H1 (cell line): ENCODE results near the gene DGCR6L. TPM values are rescaled to one million over a fixed set of nuclear protein-coding genes. Genes with fewer than 3 reads are reported as not detected.
"Not testable (repeated sequence)": the region's sequence is repeated elsewhere in the genome, so short reads cannot be mapped to it uniquely, and the experiment has no call there.

Experiments used
- CTCF ChIA-PET: fragments of 300-600 bp; sonication (Branson Sonifier 250); formaldehyde crosslinking; loops from one replicate; lab custom pipeline; 2021; ENCODE audit not compliant: partially characterized antibody; lab: Charles Lee
- POLR2A ChIA-PET: fragments of 300-600 bp; sonication (Branson Sonifier 250); formaldehyde crosslinking; loops from one replicate; lab custom pipeline; 2021; ENCODE audit warnings: inconsistent platforms; ENCODE audit not compliant: partially characterized antibody; lab: Charles Lee
- DNase-seq, 2 experiments: peaks; one replicate each; pipeline versions ENCODE4 v3.0.0 to v3.0.0-alpha.2; 2010 to 2022; ENCODE audit warnings: low spot score in 2 of 2, low read depth in 1 of 2, mixed read lengths in 1 of 2
- FAIRE-seq: peaks from 2 replicates; lab custom pipeline; 2011; peaks lifted over from hg19 to GRCh38; lab: Jason Lieb, UNC
- H2AFZ ChIP-seq: 2 replicates; pipeline ENCODE4 v1.8.1; 2012; ENCODE audit warnings: low read length, inconsistent platforms
- H2AK5ac ChIP-seq: 2 replicates; pipeline ENCODE4 v1.6.1; 2013; ENCODE audit warnings: low read depth, low read length
- H2BK120ac ChIP-seq: replicated peaks from 2 replicates; pipeline ENCODE3; 2013; ENCODE audit warnings: low read depth, low read length, inconsistent platforms
- H2BK12ac ChIP-seq: 2 replicates; pipeline ENCODE4 v1.6.1; 2013; ENCODE audit warnings: low read depth, low read length
- H2BK15ac ChIP-seq: 2 replicates; pipeline ENCODE4 v1.6.1; 2013; ENCODE audit warnings: low read length
- H2BK20ac ChIP-seq: 2 replicates; pipeline ENCODE4 v1.6.1; 2013; ENCODE audit warnings: low read length
- H2BK5ac ChIP-seq: 2 replicates; pipeline ENCODE4 v1.6.1; 2013; ENCODE audit warnings: low read depth, low read length
- H3K14ac ChIP-seq: 2 replicates; pipeline ENCODE4 v1.6.1; 2013; ENCODE audit warnings: inconsistent platforms; ENCODE audit not compliant: insufficient read length
- H3K18ac ChIP-seq: 2 replicates; pipeline ENCODE4 v1.6.1; 2013; ENCODE audit warnings: low read length; ENCODE audit errors: extremely low read depth
- H3K23ac ChIP-seq: 2 replicates; pipeline ENCODE4 v1.6.1; 2013; ENCODE audit warnings: inconsistent platforms; ENCODE audit not compliant: insufficient read length
- H3K23me2 ChIP-seq: 2 replicates; pipeline ENCODE4 v1.6.1; 2013; ENCODE audit warnings: low read depth, low read length
- H3K27ac ChIP-seq: 2 replicates; pipeline ENCODE4 v1.6.1; 2011; ENCODE audit warnings: low read depth, low read length, inconsistent platforms
- H3K27me3 ChIP-seq, 4 experiments: replicated peaks in 1 of 4; 1 replicate in 1 of 4; 2 replicates in 3 of 4; pipeline versions ENCODE4 v1.6.1 to v1.8.1; 2011 to 2013; ENCODE audit warnings: low read length in 3 of 4, mild to moderate bottlenecking in 3 of 4, inconsistent platforms in 2 of 4, mixed read lengths in 2 of 4, moderate library complexity in 1 of 4; ENCODE audit not compliant: control insufficient read depth in 3 of 4, insufficient read depth in 3 of 4; ENCODE audit errors: extremely low read depth in 1 of 4
- H3K36me3 ChIP-seq, 4 experiments: 2 replicates each; pipeline versions ENCODE4 v1.6.1 to v1.8.1; 2011 to 2013; ENCODE audit warnings: mild to moderate bottlenecking in 4 of 4, low read length in 3 of 4, moderate library complexity in 2 of 4, control low read depth in 1 of 4, inconsistent platforms in 1 of 4; ENCODE audit not compliant: insufficient read depth in 4 of 4, control insufficient read depth in 2 of 4
- H3K4ac ChIP-seq: replicated peaks from 2 replicates; pipeline ENCODE3; 2013; ENCODE audit warnings: low read length, low read depth, mixed read lengths, inconsistent platforms; ENCODE audit not compliant: insufficient read length
- H3K4me1 ChIP-seq, 4 experiments: replicated peaks in 1 of 4; 1 replicate in 1 of 4; 2 replicates in 3 of 4; pipeline versions ENCODE4 v1.6.1 to v1.8.1; 2011 to 2013; ENCODE audit warnings: low read length in 3 of 4, inconsistent platforms in 2 of 4, mixed read lengths in 1 of 4; ENCODE audit not compliant: insufficient read depth in 4 of 4, control insufficient read depth in 3 of 4
- H3K4me2 ChIP-seq, 2 experiments: 2 replicates each; pipeline versions ENCODE4 v1.6.1 to v1.8.1; 2011 to 2013; ENCODE audit warnings: low read depth in 2 of 2, low read length in 2 of 2, control low read depth in 1 of 2, inconsistent platforms in 1 of 2, mild to moderate bottlenecking in 1 of 2; ENCODE audit not compliant: insufficient read depth in 1 of 2
- H3K4me3 ChIP-seq, 4 experiments: fragments of 200-600, 300-600 bp in 1 of 4; sonication (generic), shearing (Covaris generic), sonication (Bioruptor Twin) in 1 of 4; 2 replicates each; pipeline versions ENCODE4 v1.5.1 to v1.8.1; 2011 to 2016; ENCODE audit warnings: low read length in 4 of 4, low read depth in 3 of 4, control low read depth in 2 of 4, inconsistent platforms in 2 of 4, mild to moderate bottlenecking in 2 of 4, mixed read lengths in 1 of 4, moderate library complexity in 1 of 4; ENCODE audit not compliant: insufficient read depth in 2 of 4; ENCODE audit errors: extremely low read depth in 1 of 4
- H3K56ac ChIP-seq: replicated peaks from 2 replicates; pipeline ENCODE3; 2013; ENCODE audit warnings: low read depth, mild to moderate bottlenecking, mixed read lengths, low read length, inconsistent platforms; ENCODE audit not compliant: insufficient read length
- H3K79me1 ChIP-seq: 2 replicates; pipeline ENCODE4 v1.6.1; 2013; ENCODE audit warnings: low read depth, low read length, control low read depth
- H3K79me2 ChIP-seq, 2 experiments: 2 replicates each; pipeline versions ENCODE4 v1.6.1 to v1.8.1; 2012 to 2013; ENCODE audit warnings: low read length in 2 of 2, mild to moderate bottlenecking in 2 of 2, inconsistent platforms in 1 of 2; ENCODE audit not compliant: insufficient read depth in 2 of 2, control insufficient read depth in 1 of 2
- H3K9ac ChIP-seq, 4 experiments: replicated peaks in 1 of 4; 1 replicate in 1 of 4; 2 replicates in 3 of 4; pipeline versions ENCODE4 v1.6.1 to v1.8.1; 2011 to 2013; ENCODE audit warnings: low read depth in 3 of 4, low read length in 3 of 4, control low read depth in 2 of 4, mild to moderate bottlenecking in 2 of 4, moderate library complexity in 2 of 4, inconsistent platforms in 1 of 4; ENCODE audit errors: extremely low read depth in 1 of 4
- H3K9me3 ChIP-seq, 2 experiments: 2 replicates each; pipeline versions ENCODE4 v1.6.1 to v1.8.1; 2012 to 2013; ENCODE audit warnings: mild to moderate bottlenecking in 2 of 2, moderate library complexity in 2 of 2, control low read depth in 1 of 2, inconsistent platforms in 1 of 2, low read depth in 1 of 2, low read length in 1 of 2, mixed read lengths in 1 of 2; ENCODE audit not compliant: insufficient read depth in 2 of 2
- H4K20me1 ChIP-seq, 2 experiments: replicated peaks in 1 of 2; 2 replicates each; pipeline versions ENCODE3 to v1.8.1; 2011 to 2013; ENCODE audit warnings: inconsistent platforms in 2 of 2, low read length in 2 of 2, mild to moderate bottlenecking in 1 of 2; ENCODE audit not compliant: insufficient read depth in 2 of 2, control insufficient read depth in 1 of 2
- H4K5ac ChIP-seq: 2 replicates; pipeline ENCODE4 v1.6.1; 2013; ENCODE audit warnings: low read length, low read depth, mixed read lengths, inconsistent platforms; ENCODE audit not compliant: insufficient read length
- H4K8ac ChIP-seq: 2 replicates; pipeline ENCODE4 v1.8.0; 2013; ENCODE audit warnings: mild to moderate bottlenecking, moderate library complexity, low read length, inconsistent platforms; ENCODE audit not compliant: insufficient read depth; ENCODE audit errors: extremely low read depth
- H4K91ac ChIP-seq: replicated peaks from 2 replicates; pipeline ENCODE3; 2013; ENCODE audit warnings: low read length, mixed read lengths, inconsistent platforms; ENCODE audit not compliant: insufficient read length
- WGBS, 2 experiments: shearing (Covaris generic) in 1 of 2; methylation state at CpG; one replicate each; pipeline versions ENCODE4 v1.1.6 to v1.1.7; 2013 to 2015; ENCODE audit warnings: low lambda C conversion rate in 2 of 2, mixed read lengths in 2 of 2, inconsistent platforms in 1 of 2, low coverage in 1 of 2, missing lambda C conversion rate in 1 of 2; ENCODE audit not compliant: insufficient replicate concordance in 2 of 2, insufficient coverage in 1 of 2, insufficient read length in 1 of 2; ENCODE audit errors: extremely low coverage in 1 of 2, missing lambda C conversion rate in 1 of 2; 5-methylcytosine and 5-hydroxymethylcytosine counted together
- polyA plus RNA-seq, 7 experiments: library from polyadenylated mRNA; depleted of rRNA in 3 of 7; stranded (reverse) in 5 of 7; unstranded in 2 of 7; fragments of >200 nt in 5 of 7; fragments of 200-250 nt in 2 of 7; gene quantifications; 1 replicate in 5 of 7; 2 replicates in 1 of 7; 4 replicates in 1 of 7; pipeline versions ENCODE4 v1.2.1 to v1.2.3, GENCODE V29; 2011 to 2013; ENCODE audit warnings: missing spikeins in 2 of 7, mixed read lengths in 2 of 7
- total RNA-seq: library from RNA; stranded (reverse); fragmentation: NEBNext Ultra II Directional; extraction: Animal tissue kit (Norgen Biotek cat#: 25700); gene quantifications from 2 replicates; pipeline ENCODE4 v1.2.1, GENCODE V29; 2021

Gene DGCR6L
- total and polyA plus RNA-seq, 2 of the 8 experiments (the other 6 are each of a cell fraction or from before 2014, with no cell fraction given): 43.6 to 72.6 TPM

- H3K4me3 ChIP-seq, H3K23ac ChIP-seq, H2AK5ac ChIP-seq, H3K27ac ChIP-seq, H3K36me3 ChIP-seq, H3K23me2 ChIP-seq, H3K27me3 ChIP-seq, H4K20me1 ChIP-seq, H3K18ac ChIP-seq, H3K79me2 ChIP-seq, H3K9ac ChIP-seq, DNase-seq, H4K91ac ChIP-seq, H2AFZ ChIP-seq, H3K4ac ChIP-seq, H4K8ac ChIP-seq, POLR2A ChIA-PET, H2BK120ac ChIP-seq, H2BK15ac ChIP-seq, H3K56ac ChIP-seq, H2BK20ac ChIP-seq, H3K4me2 ChIP-seq, H3K9me3 ChIP-seq, H2BK12ac ChIP-seq, H2BK5ac ChIP-seq, H4K5ac ChIP-seq, H3K14ac ChIP-seq, H3K4me1 ChIP-seq, H3K79me1 ChIP-seq: not testable (repeated sequence)
- peak; percentile 19 for FAIRE-seq
- CTCF ChIA-PET: interaction anchor here (1.1 to 11.5 kb wide), 4 partner anchors 48 to 131 kb away, joined by 3 to 98 read pairs (median 4); no protein-coding TSS in a partner anchor
- 86% methylated on average over 12 of the region's 20 CpGs; no CpG with 5 or more reads in 1 of the 2 experiments for WGBS, 2 experiments
Observed at GRCh38 chr22:20286784-20287423, 33.0 kb downstream of the DGCR6L start.

GRCh38 chr22:20286312-20286660 lies 33.6 kb downstream of the DGCR6L start:
- POLR2A ChIA-PET, H3K14ac ChIP-seq, H4K5ac ChIP-seq, H3K56ac ChIP-seq, H3K9ac ChIP-seq, H3K23ac ChIP-seq, H2BK20ac ChIP-seq, H3K27me3 ChIP-seq, H4K20me1 ChIP-seq, H3K4me2 ChIP-seq, H3K4ac ChIP-seq, H3K4me1 ChIP-seq, H3K9me3 ChIP-seq, H2AFZ ChIP-seq, H2BK120ac ChIP-seq, DNase-seq, H2BK5ac ChIP-seq, H3K79me2 ChIP-seq, H4K91ac ChIP-seq, H2AK5ac ChIP-seq, H3K23me2 ChIP-seq, H2BK15ac ChIP-seq, H3K36me3 ChIP-seq, FAIRE-seq, H2BK12ac ChIP-seq, H3K4me3 ChIP-seq, H4K8ac ChIP-seq, H3K18ac ChIP-seq, H3K27ac ChIP-seq, H3K79me1 ChIP-seq: not testable (repeated sequence)
- CTCF ChIA-PET: interaction anchor here (0.8 to 11.5 kb wide), 16 partner anchors 10 to 161 kb away, joined by 3 to 98 read pairs (median 3); partner anchors contain the start of gene CCDC188
- WGBS, 2 experiments: 84% methylated on average over 8 of the region's 8 CpGs; no CpG with 5 or more reads in 1 of the 2 experiments
